B cell (primary cell): Measurements from ENCODE around the gene KRT6B. TPM values are rescaled to one million over a fixed set of nuclear protein-coding genes. Genes with fewer than 3 reads are reported as not detected.

Source experiments
- ATAC-seq: fragments of 200-7000 bp; cut with Tn5 transposase; one replicate; pipeline ENCODE4 v1.10.0; 2021; ENCODE audit warnings: low read depth, mild to moderate bottlenecking, moderate number of reproducible peaks, moderate library complexity
- CTCF ChIA-PET: fragments of 350-600 bp; sonication (Branson Sonifier 250); formaldehyde crosslinking; loops from one replicate; lab custom pipeline; 2021; ENCODE audit warnings: antibody characterized with exemption, inconsistent platforms; lab: Charles Lee
- POLR2A ChIA-PET: fragments of 350-600 bp; sonication (Branson Sonifier 250); formaldehyde crosslinking; loops from one replicate; lab custom pipeline; 2021; ENCODE audit warnings: antibody characterized with exemption; lab: Charles Lee
- DNase-seq: peaks from one replicate; pipeline ENCODE4 v3.0.0; 2013
- H2AFZ ChIP-seq: 2 replicates; pipeline ENCODE4 v1.6.1; 2012; ENCODE audit warnings: mild to moderate bottlenecking, low read depth, low read length; ENCODE audit not compliant: insufficient read depth, poor library complexity, severe bottlenecking
- H3K27ac ChIP-seq, 2 donors: 1 replicate in 1 of 2; 2 replicates in 1 of 2; pipeline ENCODE4 v1.5.1; 2012 to 2013; ENCODE audit warnings: low read length in 2 of 2, mild to moderate bottlenecking in 2 of 2, moderate library complexity in 1 of 2
- H3K27me3 ChIP-seq, 4 experiments: fragments of 200-600 bp in 1 of 4; sonication (generic) in 1 of 4; replicated peaks in 1 of 4; 1 replicate in 2 of 4; 2 replicates in 2 of 4; pipeline versions ENCODE4 v1.6.1 to v1.7.0; 2013 to 2016; ENCODE audit warnings: low read length in 3 of 4, mild to moderate bottlenecking in 2 of 4, mixed read lengths in 1 of 4, moderate library complexity in 1 of 4; ENCODE audit not compliant: insufficient read depth in 4 of 4, control insufficient read depth in 3 of 4; ENCODE audit errors: control extremely low read depth in 1 of 4
- H3K36me3 ChIP-seq, 2 experiments: replicated peaks in 1 of 2; 1 replicate in 1 of 2; 2 replicates in 1 of 2; pipeline versions ENCODE4 v1.6.1 to v1.7.1; 2013; ENCODE audit warnings: low read length in 1 of 2; ENCODE audit not compliant: insufficient read depth in 2 of 2, control insufficient read depth in 1 of 2; ENCODE audit errors: control extremely low read depth in 1 of 2, extremely low read depth in 1 of 2
- H3K4me1 ChIP-seq, 2 donors: fragments of 200-600 bp in 1 of 2; sonication (generic) in 1 of 2; 1 replicate in 1 of 2; 2 replicates in 1 of 2; pipeline versions ENCODE4 v1.5.1 to v1.6.1; 2013 to 2017; ENCODE audit warnings: low read length in 2 of 2; ENCODE audit not compliant: control insufficient read depth in 2 of 2, insufficient read depth in 2 of 2
- H3K4me2 ChIP-seq: replicated peaks from 2 replicates; pipeline ENCODE3; 2012; ENCODE audit warnings: mild to moderate bottlenecking, low read depth, low read length; ENCODE audit not compliant: poor library complexity, severe bottlenecking
- H3K4me3 ChIP-seq, 5 experiments: fragments of 200-600 bp in 1 of 5; sonication (generic) in 1 of 5; 1 replicate in 3 of 5; 2 replicates in 2 of 5; pipeline versions ENCODE4 v1.5.1 to v1.7.0; 2011 to 2016; ENCODE audit warnings: low read length in 4 of 5, mild to moderate bottlenecking in 4 of 5, low read depth in 2 of 5, control low read depth in 1 of 5, moderate library complexity in 1 of 5; ENCODE audit not compliant: insufficient read depth in 1 of 5; ENCODE audit errors: control extremely low read depth in 1 of 5, extremely low read depth in 1 of 5
- H3K79me2 ChIP-seq: fragments of 200-600 bp; sonication (generic); one replicate; pipeline ENCODE4 v1.6.0; 2016; ENCODE audit warnings: low read length; ENCODE audit not compliant: control insufficient read depth, insufficient read depth
- H3K9ac ChIP-seq: fragments of 200-600 bp; sonication (generic); 2 replicates; pipeline ENCODE4 v1.6.1; 2017; ENCODE audit warnings: mild to moderate bottlenecking, low read length, moderate library complexity
- H3K9me3 ChIP-seq, 3 donors: one replicate each; pipeline versions ENCODE4 v1.6.1 to v1.7.1; 2013; ENCODE audit warnings: low read length in 2 of 3; ENCODE audit not compliant: control insufficient read depth in 2 of 3, insufficient read depth in 1 of 3; ENCODE audit errors: control extremely low read depth in 1 of 3
- H4K20me1 ChIP-seq: 2 replicates; pipeline ENCODE4 v1.6.0; 2012; ENCODE audit warnings: mild to moderate bottlenecking, low read length; ENCODE audit not compliant: insufficient read depth, control insufficient read depth, poor library complexity, severe bottlenecking
- H3K27ac Mint-ChIP-seq: one replicate; pipeline ENCODE4 v1.8.0; 2021; ENCODE audit warnings: mixed read lengths
- H3K27me3 Mint-ChIP-seq: one replicate; pipeline ENCODE4 v1.8.0; 2021; ENCODE audit warnings: mixed read lengths
- H3K4me1 Mint-ChIP-seq: one replicate; pipeline ENCODE4 v1.8.0; 2021; ENCODE audit warnings: mixed read lengths
- H3K4me3 Mint-ChIP-seq: one replicate; pipeline ENCODE4 v1.8.0; 2021; ENCODE audit warnings: mixed read lengths
- H3K9me3 Mint-ChIP-seq: one replicate; pipeline ENCODE4 v1.8.0; 2022; ENCODE audit warnings: mixed read lengths; ENCODE audit not compliant: insufficient read depth
- EZH2 ChIP-seq: IDR thresholded peaks from 2 replicates; pipeline ENCODE4 v1.6.1; 2012; ENCODE audit warnings: borderline replicate concordance, low read depth, mild to moderate bottlenecking, moderate library complexity, low read length; ENCODE audit not compliant: insufficient read depth, poor library complexity, severe bottlenecking
- WGBS: methylation state at CpG from one replicate; pipeline ENCODE4 v1.1.5; 2013; ENCODE audit warnings: missing lambda C conversion rate; ENCODE audit not compliant: insufficient coverage; 5-methylcytosine and 5-hydroxymethylcytosine counted together
- intact Hi-C: fragments of 100-400 bp; cut with micrococcal nuclease; formaldehyde crosslinking; loops from one replicate; pipeline ENCODE4 v1.10.0; 2022
- polyA plus RNA-seq: library from polyadenylated mRNA; depleted of rRNA; stranded (reverse); fragments of >200 nt; gene quantifications from 2 replicates; pipeline ENCODE4 v1.2.3, GENCODE V29; 2012
- total RNA-seq, 2 donors: library from RNA; stranded (reverse); fragments of 120-200 nt in 1 of 2; gene quantifications; 1 replicate in 1 of 2; 2 replicates in 1 of 2; pipeline versions ENCODE4 v1.2.3 to v1.2.4, GENCODE V29; 2013 to 2022
- TF ChIP-seq, protein P1 (sequence below): fragments of 200-600 bp; IDR thresholded peaks from one replicate; pipeline ENCODE4 v1.8.0; 2022; ENCODE audit warnings: antibody characterized with exemption, mild to moderate bottlenecking

The KRT6B gene
- total and polyA plus RNA-seq, 2 donors (not counting 1 experiment from before 2014, with no cell fraction given): not detected

GRCh38 chr12:52419656-52420055 is 32.3 kb downstream of the KRT6B start:
- no CpG with 5 or more reads among the region's 1 CpG for WGBS
- H3K4me3 Mint-ChIP-seq: no peak overlapping the region
- Histone ChIP-seq H3K4me1 (no peaks in the 10 kb centered on the region), H4K20me1 (no peaks in the 10 kb centered on the region), H3K9me3 (no peaks in the 10 kb centered on the region), H3K4me3 (no peak overlapping the region), H3K79me2 (no peaks in the 10 kb centered on the region), H3K4me2 (no peak overlapping the region), H2AFZ (no peak overlapping the region), H3K36me3 (no peaks in the 10 kb centered on the region), H3K27ac (no peak overlapping the region), H3K9ac (no peak overlapping the region), H3K27me3 (peaks cover 0 to 4% (median 0%) of the 10 kb centered on the region in 4 experiments)
- ATAC-seq: no peak
- no peak for TF ChIP-seq EZH2
- TF ChIP-seq, protein P1, sequence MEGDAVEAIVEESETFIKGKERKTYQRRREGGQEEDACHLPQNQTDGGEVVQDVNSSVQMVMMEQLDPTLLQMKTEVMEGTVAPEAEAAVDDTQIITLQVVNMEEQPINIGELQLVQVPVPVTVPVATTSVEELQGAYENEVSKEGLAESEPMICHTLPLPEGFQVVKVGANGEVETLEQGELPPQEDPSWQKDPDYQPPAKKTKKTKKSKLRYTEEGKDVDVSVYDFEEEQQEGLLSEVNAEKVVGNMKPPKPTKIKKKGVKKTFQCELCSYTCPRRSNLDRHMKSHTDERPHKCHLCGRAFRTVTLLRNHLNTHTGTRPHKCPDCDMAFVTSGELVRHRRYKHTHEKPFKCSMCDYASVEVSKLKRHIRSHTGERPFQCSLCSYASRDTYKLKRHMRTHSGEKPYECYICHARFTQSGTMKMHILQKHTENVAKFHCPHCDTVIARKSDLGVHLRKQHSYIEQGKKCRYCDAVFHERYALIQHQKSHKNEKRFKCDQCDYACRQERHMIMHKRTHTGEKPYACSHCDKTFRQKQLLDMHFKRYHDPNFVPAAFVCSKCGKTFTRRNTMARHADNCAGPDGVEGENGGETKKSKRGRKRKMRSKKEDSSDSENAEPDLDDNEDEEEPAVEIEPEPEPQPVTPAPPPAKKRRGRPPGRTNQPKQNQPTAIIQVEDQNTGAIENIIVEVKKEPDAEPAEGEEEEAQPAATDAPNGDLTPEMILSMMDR: no peak
- CTCF ChIA-PET: no interaction called here
- DNase-seq: no peak
- intact Hi-C loops: no loop called here
- peaks cover 44% of the 10 kb centered on the region for H3K27me3 Mint-ChIP-seq
- H3K4me1 Mint-ChIP-seq: no peaks in the 10 kb centered on the region
- H3K27ac Mint-ChIP-seq: no peak overlapping the region
- no peaks in the 10 kb centered on the region for H3K9me3 Mint-ChIP-seq
- POLR2A ChIA-PET: no interaction called here

DNA sequence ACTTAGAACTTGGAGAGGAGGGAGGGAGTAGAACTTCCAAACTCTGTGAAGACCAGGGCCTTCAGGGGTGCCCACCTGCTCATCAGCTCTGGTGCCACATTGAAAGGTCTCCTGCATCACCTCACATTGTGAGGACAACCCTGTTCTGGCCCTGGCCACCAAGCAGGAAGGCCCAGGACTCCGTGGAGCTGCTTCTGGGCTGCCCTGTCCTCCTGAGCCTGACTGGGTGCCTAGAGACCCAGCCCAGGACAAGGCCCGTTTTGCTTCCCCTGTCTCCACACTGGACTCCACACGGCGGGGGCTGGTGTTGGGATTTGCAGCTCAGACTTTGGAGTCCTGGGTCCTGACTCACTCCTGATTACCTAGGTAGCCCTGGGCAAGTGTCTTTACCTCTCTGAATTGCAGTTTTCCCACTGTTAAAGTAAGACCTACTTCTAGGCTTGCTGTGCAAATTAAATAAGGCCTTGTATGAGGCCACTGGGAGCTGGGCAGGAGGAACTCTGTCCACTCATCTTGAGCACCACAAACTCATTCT is 33.3 kb downstream of the KRT6B start:
- Histone ChIP-seq H3K4me2 (no peak overlapping the region), H3K9ac (no peak overlapping the region), H3K4me3 (no peak overlapping the region), H3K36me3 (no peaks in the 10 kb centered on the region), H3K4me1 (no peaks in the 10 kb centered on the region), H3K9me3 (no peaks in the 10 kb centered on the region), H3K27ac (no peak overlapping the region), H3K27me3 (no peaks in the 10 kb centered on the region), H2AFZ (no peak overlapping the region), H4K20me1 (no peaks in the 10 kb centered on the region), H3K79me2 (no peaks in the 10 kb centered on the region)
- no peak for TF ChIP-seq EZH2
- TF ChIP-seq, protein P1: no peak
- H3K9me3 Mint-ChIP-seq: no peaks in the 10 kb centered on the region
- 89% methylated on average over 4 of the region's 4 CpGs for WGBS
- no peak for ATAC-seq
- intact Hi-C loops: no loop called here
- H3K27me3 Mint-ChIP-seq: peaks cover 47% of the 10 kb centered on the region
- DNase-seq: no peak
- no peak overlapping the region for H3K4me3 Mint-ChIP-seq
- H3K27ac Mint-ChIP-seq: no peak overlapping the region
- H3K4me1 Mint-ChIP-seq: no peaks in the 10 kb centered on the region
- POLR2A ChIA-PET: no interaction called here
- CTCF ChIA-PET: no interaction called here
